Stimulated activated naive CD4-positive, alpha-beta T cell (primary cell): Measurements from ENCODE around the gene CTNNBIP1.

Experiments used
- DNase-seq, 6 experiments: peaks; one replicate each; lab custom pipeline; 2025; lab: John Stamatoyannopoulos, UW

CTNNBIP1 gene

GRCh38 chr1:9877962-9878361 is 32.1 kb downstream of the CTNNBIP1 start:
- DNase-seq: no peak

GRCh38 chr1:9875636-9876000 is 34.5 kb downstream of the CTNNBIP1 start:
- DNase-seq: no peak

GRCh38 chr1:9874959-9875635 is 35.0 kb downstream of the CTNNBIP1 start:
- DNase-seq: peak; percentile 48 to 79 (median 64)

GRCh38 chr1:9874412-9874811 is 35.7 kb downstream of the CTNNBIP1 start:
- no peak for DNase-seq

- no peak for DNase-seq
Observed at GRCh38 chr1:9873992-9874391, 36.1 kb downstream of the CTNNBIP1 start.

GRCh38 chr1:9873385-9873784 is 36.7 kb downstream of the CTNNBIP1 start:
- no peak for DNase-seq

- no peak for DNase-seq
Observed at GRCh38 chr1:9872430-9873165, 37.5 kb downstream of the CTNNBIP1 start.

- DNase-seq: no peak
Observed at GRCh38 chr1:9871707-9872425, 38.2 kb downstream of the CTNNBIP1 start.

- no peak for DNase-seq
Observed at GRCh38 chr1:9871021-9871420, 39.0 kb downstream of the CTNNBIP1 start.

GRCh38 chr1:9870572-9870971 is 39.5 kb downstream of the CTNNBIP1 start:
- DNase-seq: no peak

GRCh38 chr1:9869831-9870251 is 40.2 kb downstream of the CTNNBIP1 start:
- DNase-seq: no peak

- no peak for DNase-seq
Observed at GRCh38 chr1:9868244-9868590, 41.9 kb downstream of the CTNNBIP1 start.

- peak; percentile 64 to 90 (median 82) for DNase-seq
Observed at GRCh38 chr1:9867408-9868243, 42.4 kb downstream of the CTNNBIP1 start.

GRCh38 chr1:9866836-9867235 is 43.2 kb downstream of the CTNNBIP1 start:
- no peak for DNase-seq

- no peak for DNase-seq
Observed at GRCh38 chr1:9865724-9866123, 44.3 kb downstream of the CTNNBIP1 start.

GRCh38 chr1:9863371-9863770 is 46.7 kb downstream of the CTNNBIP1 start:
- DNase-seq: no peak

GRCh38 chr1:9861360-9861759 is 48.7 kb downstream of the CTNNBIP1 start:
- DNase-seq: no peak

GRCh38 chr1:9860887-9861286 is 49.2 kb downstream of the CTNNBIP1 start:
- no peak for DNase-seq

GRCh38 chr1:9859281-9860014 is 50.6 kb downstream of the CTNNBIP1 start:
- DNase-seq: no peak

GRCh38 chr1:9858293-9859035 is 51.6 kb downstream of the CTNNBIP1 start:
- DNase-seq: no peak

GRCh38 chr1:9855186-9855585 is 54.9 kb downstream of the CTNNBIP1 start:
- no peak for DNase-seq
